ENCODE data around the gene IKZF3. TPM values are rescaled to one million over a fixed set of nuclear protein-coding genes. Genes with fewer than 3 reads are reported as not detected.
A peak's percentile ranks its signal among the peaks of the same experiment; 100 is the strongest.

Gene IKZF3
- total RNA-seq, 2 experiments from 2014 or later, result 39.7 to 39.9 TPM

- Mint-ChIP-seq H3K27me3 (no peaks in the 10 kb centered on the region), H3K9me3 (no peaks in the 10 kb centered on the region), H3K4me1 (ENCODE audit: low read depth) (no peaks in the 10 kb centered on the region), H3K4me3 (no peak overlapping the region), H3K36me3 (ENCODE audit: low read depth) (no peaks in the 10 kb centered on the region), H3K27ac (no peak overlapping the region)
- intact Hi-C loops (cut with DNase I, micrococcal nuclease), result no loop called here
- H3K4me3 ChIP-seq (ENCODE audit: low read length), result no peak overlapping the region
- ATAC-seq (ENCODE audit: poor library complexity), result no peak
- H3K27me3 ChIP-seq (ENCODE audit: control insufficient read depth in 1 of 2, insufficient read depth in 2 of 2, low read length in 2 of 2), result no peaks in the 10 kb centered on the region
- ChIA-PET CTCF (no interaction called here), POLR2A (no interaction called here)
- H3K36me3 ChIP-seq (ENCODE audit: insufficient read depth, low read length), result no peaks in the 10 kb centered on the region
- no peaks in the 10 kb centered on the region for H3K9me3 ChIP-seq (ENCODE audit: control insufficient read depth in 1 of 2, insufficient read depth in 1 of 2, low read length in 2 of 2)
- H3K4me1 ChIP-seq (ENCODE audit: insufficient read depth, low read length), result no peaks in the 10 kb centered on the region
- peak in 1 of 14 experiments; percentile 2 for DNase-seq
- no peak for TF ChIP-seq CTCF (IDR thresholded peaks at IDR 0.05)
- no peak overlapping the region for H3K27ac ChIP-seq (ENCODE audit: low read depth in 1 of 2, low read length in 2 of 2)
These were observed 144.4 kb downstream of the IKZF3 start for GRCh38 chr17:39719563-39720355.

- intact Hi-C loops (cut with DNase I, micrococcal nuclease), result no loop called here
- Histone ChIP-seq H3K36me3 (ENCODE audit: insufficient read depth, low read length) (no peaks in the 10 kb centered on the region), H3K4me1 (ENCODE audit: insufficient read depth, low read length) (no peaks in the 10 kb centered on the region), H3K4me3 (ENCODE audit: low read length) (no peak overlapping the region), H3K27me3 (ENCODE audit: control insufficient read depth in 1 of 2, insufficient read depth in 2 of 2, low read length in 2 of 2) (no peaks in the 10 kb centered on the region), H3K27ac (ENCODE audit: low read depth in 1 of 2, low read length in 2 of 2) (no peak overlapping the region), H3K9me3 (ENCODE audit: control insufficient read depth in 1 of 2, insufficient read depth in 1 of 2, low read length in 2 of 2) (no peaks in the 10 kb centered on the region)
- Mint-ChIP-seq H3K36me3 (ENCODE audit: low read depth) (no peaks in the 10 kb centered on the region), H3K9me3 (no peaks in the 10 kb centered on the region), H3K27ac (no peak overlapping the region), H3K4me3 (no peak overlapping the region), H3K27me3 (no peaks in the 10 kb centered on the region), H3K4me1 (ENCODE audit: low read depth) (no peaks in the 10 kb centered on the region)
- TF ChIP-seq CTCF (IDR thresholded peaks at IDR 0.05), result no peak
- DNase-seq (no peak), ATAC-seq (ENCODE audit: poor library complexity) (no peak)
- ChIA-PET CTCF (no interaction called here), POLR2A (no interaction called here)
These were observed 146.5 kb downstream of the IKZF3 start for GRCh38 chr17:39717660-39718059.

GRCh38 chr17:39716879-39717536 is 147.1 kb downstream of the IKZF3 start:
- TF ChIP-seq CTCF (IDR thresholded peaks at IDR 0.05), result no peak
- Histone ChIP-seq H3K9me3 (ENCODE audit: control insufficient read depth in 1 of 2, insufficient read depth in 1 of 2, low read length in 2 of 2) (no peaks in the 10 kb centered on the region), H3K36me3 (ENCODE audit: insufficient read depth, low read length) (no peaks in the 10 kb centered on the region), H3K4me1 (ENCODE audit: insufficient read depth, low read length) (no peaks in the 10 kb centered on the region), H3K27me3 (ENCODE audit: control insufficient read depth in 1 of 2, insufficient read depth in 2 of 2, low read length in 2 of 2) (no peaks in the 10 kb centered on the region), H3K4me3 (ENCODE audit: low read length) (no peak overlapping the region), H3K27ac (ENCODE audit: low read depth in 1 of 2, low read length in 2 of 2) (no peak overlapping the region)
- H3K27ac Mint-ChIP-seq, result no peak overlapping the region
- H3K36me3 Mint-ChIP-seq (ENCODE audit: low read depth), result no peaks in the 10 kb centered on the region
- ATAC-seq (ENCODE audit: poor library complexity), result no peak
- no peaks in the 10 kb centered on the region for H3K9me3 Mint-ChIP-seq
- ChIA-PET POLR2A (no interaction called here), CTCF (interaction anchor here (0.6 kb wide), 1 partner anchor 13 kb away, joined by 3 read pairs; the partner anchor contains the start of gene MIEN1)
- no peaks in the 10 kb centered on the region for H3K4me1 Mint-ChIP-seq (ENCODE audit: low read depth)
- no peaks in the 10 kb centered on the region for H3K27me3 Mint-ChIP-seq
- intact Hi-C loops (cut with DNase I, micrococcal nuclease), result no loop called here
- no peak for DNase-seq
- H3K4me3 Mint-ChIP-seq, result no peak overlapping the region
